ENCODE results near the gene HJURP. TPM values are rescaled to one million over a fixed set of nuclear protein-coding genes. Genes with fewer than 3 reads are reported as not detected.
A peak's percentile ranks its signal among the peaks of the same experiment; 100 is the strongest.

HJURP gene
- polyA plus RNA-seq, 12 donors: 6.2 to 31.1 (median 12.0) TPM; not detected in 1

GRCh38 chr2:233849607-233850271, 4.6 kb downstream of the HJURP start:
- DNase-seq: no peak

GRCh38 chr2:233848276-233848675, 6.1 kb downstream of the HJURP start:
- DNase-seq: no peak

GRCh38 chr2:233847248-233847898, 7.0 kb downstream of the HJURP start:
- DNase-seq: no peak

- no peak for DNase-seq
Measured at GRCh38 chr2:233846387-233847247, 7.7 kb downstream of the HJURP start.

GRCh38 chr2:233845301-233846060, 8.9 kb downstream of the HJURP start:
- DNase-seq: no peak

- DNase-seq: no peak
Measured at GRCh38 chr2:233844836-233845235, 9.5 kb downstream of the HJURP start.

GRCh38 chr2:233844064-233844807, 10.1 kb downstream of the HJURP start:
- no peak for DNase-seq

- DNase-seq: no peak
Measured at GRCh38 chr2:233841183-233841582, 13.2 kb downstream of the HJURP start.

GRCh38 chr2:233840520-233840919, 13.8 kb downstream of the HJURP start:
- DNase-seq: no peak

- no peak for DNase-seq
Measured at GRCh38 chr2:233839447-233839820, 14.9 kb downstream of the HJURP start.

GRCh38 chr2:233838726-233839446, 15.4 kb downstream of the HJURP start:
- no peak for DNase-seq

- DNase-seq: no peak
Measured at GRCh38 chr2:233838251-233838650, 16.1 kb downstream of the HJURP start.

GRCh38 chr2:233837694-233838229, 16.6 kb downstream of the HJURP start:
- no peak for DNase-seq

GRCh38 chr2:233836359-233836758, 18.0 kb downstream of the HJURP start:
- DNase-seq: no peak

GRCh38 chr2:233835230-233836186, 18.8 kb downstream of the HJURP start:
- no peak for DNase-seq

GRCh38 chr2:233833345-233833744, 21.0 kb downstream of the HJURP start:
- peak; percentile 21 for DNase-seq

- DNase-seq: peak; percentile 25
Measured at GRCh38 chr2:233832869-233833311, 21.4 kb downstream of the HJURP start.

- DNase-seq: peak; percentile 17
Measured at GRCh38 chr2:233832414-233832813, 21.9 kb downstream of the HJURP start.

GRCh38 chr2:233831861-233832260, 22.5 kb downstream of the HJURP start:
- no peak for DNase-seq

All from muscle of arm (tissue), 12 donors.